Stomach (tissue), 4 donors: Measurements from ENCODE around the gene GPATCH3.

ENCODE experiments used
- CTCF ChIP-seq, 7 experiments: fragments of 450-650 bp in 4 of 7; fragments of 200-600 bp in 3 of 7; sonication (generic) in 3 of 7; IDR thresholded peaks; one replicate each; pipeline ENCODE4 v1.5.1; 2016 to 2019; ENCODE audit warnings: antibody characterized with exemption in 7 of 7, control low read depth in 2 of 7, mild to moderate bottlenecking in 1 of 7
- POLR2A ChIP-seq, 4 donors: fragments of 450-650 bp; IDR thresholded peaks; one replicate each; pipeline ENCODE4 v1.6.1; 2016; ENCODE audit warnings: antibody characterized with exemption in 4 of 4, control low read depth in 2 of 4, mild to moderate bottlenecking in 1 of 4, moderate library complexity in 1 of 4

GRCh38 chr1:26856181-26856580 is 44.1 kb downstream of the GPATCH3 start:
- no peak for TF ChIP-seq CTCF (IDR thresholded peaks at IDR 0.05)
- no peak for TF ChIP-seq POLR2A (IDR thresholded peaks at IDR 0.05)
